Measurements from ENCODE around the gene AKT2.

The AKT2 gene

DNA sequence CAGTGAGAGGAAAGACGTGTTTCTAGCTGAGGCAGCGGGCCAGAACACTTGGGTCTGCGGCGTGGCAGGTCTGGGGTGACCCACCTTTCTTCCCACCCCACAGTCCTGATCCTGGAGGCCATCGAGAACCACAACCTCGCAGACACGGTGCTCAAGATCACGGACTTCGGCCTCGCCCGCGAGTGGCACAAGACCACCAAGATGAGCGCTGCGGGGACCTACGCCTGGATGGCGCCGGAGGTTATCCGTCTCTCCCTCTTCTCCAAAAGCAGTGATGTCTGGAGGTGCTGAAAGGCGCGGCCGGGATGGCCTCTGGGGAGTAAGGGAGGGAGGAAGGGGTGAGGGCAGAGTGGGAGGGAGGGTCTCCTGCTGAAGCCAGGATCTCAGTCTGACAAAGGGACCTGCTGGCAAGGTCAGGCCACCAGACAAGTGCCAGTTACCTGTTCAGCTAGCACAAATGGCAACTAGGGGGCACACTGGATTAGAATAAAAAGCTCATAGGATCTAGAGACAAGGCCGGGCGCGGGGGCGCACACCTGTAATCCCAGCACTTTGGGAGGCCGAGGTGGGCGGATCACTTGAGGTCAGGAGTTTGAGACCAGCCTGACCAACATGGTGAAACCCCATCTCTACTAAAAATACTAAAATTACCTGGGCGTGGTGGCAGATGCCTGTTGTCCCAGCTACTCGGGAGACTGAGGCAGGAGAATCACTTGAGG lies 86.7 kb downstream of the AKT2 start:
- Histone ChIP-seq H3K4me3 (no peak overlapping the region), H3K27ac (no peak overlapping the region)
- no peak for DNase-seq (ENCODE audit: low spot score)
- TF ChIP-seq, protein P1, sequence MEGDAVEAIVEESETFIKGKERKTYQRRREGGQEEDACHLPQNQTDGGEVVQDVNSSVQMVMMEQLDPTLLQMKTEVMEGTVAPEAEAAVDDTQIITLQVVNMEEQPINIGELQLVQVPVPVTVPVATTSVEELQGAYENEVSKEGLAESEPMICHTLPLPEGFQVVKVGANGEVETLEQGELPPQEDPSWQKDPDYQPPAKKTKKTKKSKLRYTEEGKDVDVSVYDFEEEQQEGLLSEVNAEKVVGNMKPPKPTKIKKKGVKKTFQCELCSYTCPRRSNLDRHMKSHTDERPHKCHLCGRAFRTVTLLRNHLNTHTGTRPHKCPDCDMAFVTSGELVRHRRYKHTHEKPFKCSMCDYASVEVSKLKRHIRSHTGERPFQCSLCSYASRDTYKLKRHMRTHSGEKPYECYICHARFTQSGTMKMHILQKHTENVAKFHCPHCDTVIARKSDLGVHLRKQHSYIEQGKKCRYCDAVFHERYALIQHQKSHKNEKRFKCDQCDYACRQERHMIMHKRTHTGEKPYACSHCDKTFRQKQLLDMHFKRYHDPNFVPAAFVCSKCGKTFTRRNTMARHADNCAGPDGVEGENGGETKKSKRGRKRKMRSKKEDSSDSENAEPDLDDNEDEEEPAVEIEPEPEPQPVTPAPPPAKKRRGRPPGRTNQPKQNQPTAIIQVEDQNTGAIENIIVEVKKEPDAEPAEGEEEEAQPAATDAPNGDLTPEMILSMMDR (IDR thresholded peaks at IDR 0.05) = no peak

DNA sequence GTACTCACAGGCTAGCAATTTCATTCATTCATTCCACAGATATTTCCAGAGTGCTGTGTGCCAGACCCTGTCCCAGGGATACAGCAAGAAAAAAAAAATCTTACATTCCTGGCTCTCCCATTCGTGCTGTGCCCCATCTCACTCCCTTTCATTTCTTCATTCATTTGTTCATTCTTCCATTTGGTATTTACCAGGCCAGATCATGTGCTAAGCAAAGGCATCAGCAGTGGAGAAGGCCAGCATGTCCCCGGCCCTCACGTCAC lies 91.6 kb downstream of the AKT2 start:
- no peak for DNase-seq (ENCODE audit: low spot score)
- TF ChIP-seq, protein P1 (IDR thresholded peaks at IDR 0.05) = no peak

DNA sequence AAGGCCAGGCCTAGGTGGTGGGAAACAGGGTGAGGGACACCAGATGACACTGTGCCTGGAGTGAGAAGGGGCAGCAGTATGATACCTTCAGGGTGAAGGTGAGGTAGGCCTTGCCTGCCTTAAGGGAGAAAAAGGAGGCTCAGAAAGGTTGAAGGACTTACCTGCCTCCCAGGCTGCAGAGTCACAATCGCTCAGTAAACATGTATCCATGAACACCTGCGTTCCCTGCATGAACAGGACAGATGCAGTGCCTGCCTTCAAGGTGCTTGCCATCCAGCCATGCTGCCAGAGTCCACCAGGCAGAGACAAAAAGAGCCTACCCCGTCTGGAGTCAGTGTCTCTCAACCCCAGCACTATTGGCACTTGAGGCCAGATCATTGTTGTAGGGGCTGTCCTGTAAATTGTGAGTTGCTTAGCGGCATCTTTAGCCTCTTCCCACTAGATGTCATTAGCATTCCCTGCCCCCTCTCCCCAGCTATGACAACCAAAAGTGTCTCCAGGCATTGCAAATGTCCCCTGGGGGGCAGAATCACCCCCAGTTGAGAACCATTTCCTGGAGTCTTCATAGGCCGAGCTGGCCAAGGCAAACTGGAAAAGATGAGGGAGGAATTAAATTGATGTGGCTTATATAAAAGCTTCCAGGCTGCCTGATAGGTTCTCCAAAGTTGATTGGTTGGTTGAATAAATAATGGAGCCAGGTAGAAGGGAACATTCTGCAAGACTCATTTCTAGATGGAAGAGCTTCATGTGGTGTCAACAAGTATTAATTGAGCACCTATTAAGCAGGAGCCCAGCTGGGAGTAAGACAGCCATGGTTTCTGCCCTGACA lies 92.2 kb downstream of the AKT2 start:
- Histone ChIP-seq H3K27ac (peak overlapping the region in 1 of 2 donors; percentile 99), H3K4me3 (peak overlapping the region; percentile 96)

More for the DNA sequence above, 91.6 kb downstream of the AKT2 start:
- Histone ChIP-seq H3K27ac (no peak overlapping the region), H3K4me3 (no peak overlapping the region)

DNA sequence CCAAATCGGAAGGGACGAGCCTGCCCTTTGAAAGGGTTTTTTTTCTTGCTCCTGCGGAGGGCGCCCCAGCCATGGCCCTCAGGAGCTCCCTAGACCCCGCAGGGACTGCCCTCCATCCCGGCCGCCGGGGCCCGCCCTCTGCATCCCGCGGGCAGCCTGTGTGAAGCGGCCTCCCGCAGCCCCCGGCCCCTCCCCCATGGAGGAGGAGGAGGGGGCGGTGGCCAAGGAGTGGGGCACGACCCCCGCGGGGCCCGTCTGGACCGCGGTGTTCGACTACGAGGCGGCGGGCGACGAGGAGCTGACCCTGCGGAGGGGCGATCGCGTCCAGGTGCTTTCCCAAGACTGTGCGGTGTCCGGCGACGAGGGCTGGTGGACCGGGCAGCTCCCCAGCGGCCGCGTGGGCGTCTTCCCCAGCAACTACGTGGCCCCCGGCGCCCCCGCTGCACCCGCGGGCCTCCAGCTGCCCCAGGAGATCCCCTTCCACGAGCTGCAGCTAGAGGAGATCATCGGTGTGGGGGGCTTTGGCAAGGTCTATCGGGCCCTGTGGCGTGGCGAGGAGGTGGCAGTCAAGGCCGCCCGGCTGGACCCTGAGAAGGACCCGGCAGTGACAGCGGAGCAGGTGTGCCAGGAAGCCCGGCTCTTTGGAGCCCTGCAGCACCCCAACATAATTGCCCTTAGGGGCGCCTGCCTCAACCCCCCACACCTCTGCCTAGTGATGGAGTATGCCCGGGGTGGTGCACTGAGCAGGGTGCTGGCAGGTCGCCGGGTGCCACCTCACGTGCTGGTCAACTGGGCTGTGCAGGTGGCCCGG lies 93.1 kb downstream of the AKT2 start:
- H3K27ac ChIP-seq = peak overlapping the region; percentile 98 to 99
- peak overlapping the region; percentile 96 for H3K4me3 ChIP-seq
- TF ChIP-seq, protein P1 (IDR thresholded peaks at IDR 0.05) = no peak
- peak; percentile 72 for DNase-seq (ENCODE audit: low spot score)

More for the DNA sequence above, 92.2 kb downstream of the AKT2 start:
- TF ChIP-seq, protein P1 (IDR thresholded peaks at IDR 0.05) = no peak
- no peak for DNase-seq (ENCODE audit: low spot score)

DNA sequence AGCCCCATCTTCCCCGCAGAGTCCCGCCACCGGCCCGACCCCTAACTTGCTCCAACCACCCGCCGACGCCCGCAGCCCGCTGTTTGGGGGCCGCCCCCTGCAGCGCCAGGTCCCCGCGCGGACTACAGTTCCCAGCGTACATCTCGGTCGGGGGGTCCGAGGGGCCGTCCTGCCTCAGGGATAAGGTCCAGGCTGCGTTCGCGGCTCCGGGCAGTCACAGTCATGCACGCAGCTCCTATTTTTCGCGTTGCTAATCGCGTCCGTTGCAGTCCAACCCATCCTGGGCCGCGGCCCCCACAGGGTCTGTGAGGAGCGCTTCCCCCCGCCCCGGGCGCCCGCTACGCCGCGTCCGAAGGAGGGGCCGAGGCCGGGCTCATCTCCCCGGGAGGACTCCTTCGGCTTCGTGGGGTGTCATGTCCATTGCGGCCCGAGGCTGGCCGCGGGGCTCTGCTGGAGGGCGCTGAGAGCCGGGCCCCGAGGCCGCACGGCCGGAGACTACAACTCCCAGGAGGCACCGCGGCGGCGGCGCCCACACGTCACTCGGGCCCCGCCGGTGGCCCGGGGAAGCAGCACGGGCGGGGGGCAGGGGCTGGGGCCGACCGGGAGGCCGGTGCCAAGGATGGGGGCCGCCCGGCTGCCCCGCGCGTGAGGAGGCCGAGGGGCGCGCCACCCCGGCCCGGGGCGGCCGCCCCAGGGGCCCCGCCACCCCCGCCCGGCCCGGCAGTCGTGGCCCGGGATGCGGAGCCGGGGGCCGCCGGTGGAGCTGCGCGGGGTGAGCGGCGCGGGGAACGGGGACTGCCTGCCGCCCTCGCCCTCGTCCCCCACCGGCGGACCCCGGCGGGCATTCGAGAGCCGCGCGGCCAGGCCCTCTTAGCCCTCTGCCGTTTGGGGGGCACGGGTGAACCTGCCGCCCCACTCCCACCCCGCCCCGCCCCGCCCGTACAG lies 94.0 kb downstream of the AKT2 start, which contains the start of gene MAP3K10:
Gene MAP3K10 (plus strand): TSS at position 536 of the 945 bp plus-strand sequence. CDS start 606 bp downstream, outside the sequence.
- peak; percentile 83 for DNase-seq (ENCODE audit: low spot score)
- Histone ChIP-seq H3K4me3 (peak within 1 kb of the TSS; percentile 96), H3K27ac (peak within 1 kb of the TSS; percentile 98 to 99)
- TF ChIP-seq, protein P1 (IDR thresholded peaks at IDR 0.05) = no peak

DNA sequence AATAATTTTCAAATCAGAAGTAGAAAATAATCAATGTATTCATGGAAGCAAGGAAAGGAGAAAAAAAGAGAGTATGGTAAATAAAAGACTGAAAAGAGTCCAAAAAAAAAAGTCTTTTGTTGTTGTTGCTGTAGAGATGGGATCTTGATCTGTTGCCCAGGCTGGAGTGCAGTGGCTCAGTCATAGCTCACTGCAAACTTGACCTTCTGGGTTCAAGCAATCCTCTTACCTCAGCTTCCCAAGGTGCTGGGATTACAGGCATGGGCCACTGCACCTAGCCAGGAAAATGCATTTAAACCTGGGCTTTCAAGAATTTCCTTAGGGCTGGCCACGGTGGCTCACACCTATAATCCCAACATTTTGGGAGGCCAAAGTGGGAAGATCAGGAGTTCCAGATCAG lies 100.9 kb downstream of the AKT2 start:
- no peak for DNase-seq (ENCODE audit: low spot score)
- TF ChIP-seq, protein P1 (IDR thresholded peaks at IDR 0.05) = no peak
- Histone ChIP-seq H3K27ac (no peak overlapping the region), H3K4me3 (no peak overlapping the region)

Data from coronary artery (tissue), 2 donors.